Adipocyte (in vitro differentiated cells): ENCODE results near the gene HIVEP3.

Experiments used
- DNase-seq: peaks from one replicate; pipeline ENCODE4 v3.0.0-alpha.2; 2015; ENCODE audit warnings: low read depth
- H3K27me3 ChIP-seq: replicated peaks from 2 replicates; pipeline ENCODE4 v1.7.0; 2013; ENCODE audit warnings: mild to moderate bottlenecking, low read length, moderate library complexity; ENCODE audit not compliant: control insufficient read depth, insufficient read depth
- H3K36me3 ChIP-seq: 2 replicates; pipeline ENCODE4 v1.7.0; 2013; ENCODE audit warnings: low read length, mild to moderate bottlenecking, moderate library complexity; ENCODE audit not compliant: control insufficient read depth, insufficient read depth, severe bottlenecking
- H3K4me1 ChIP-seq: 2 replicates; pipeline ENCODE4 v1.7.0; 2013; ENCODE audit warnings: mild to moderate bottlenecking, low read length, moderate library complexity; ENCODE audit not compliant: control insufficient read depth, insufficient read depth
- H3K4me3 ChIP-seq: 2 replicates; pipeline ENCODE4 v1.7.0; 2013; ENCODE audit warnings: mild to moderate bottlenecking, low read length, moderate library complexity
- H3K9ac ChIP-seq: 2 replicates; pipeline ENCODE4 v1.7.0; 2013; ENCODE audit warnings: mild to moderate bottlenecking, low read length, moderate library complexity
- H3K9me3 ChIP-seq: 2 replicates; pipeline ENCODE4 v1.7.0; 2013; ENCODE audit warnings: mild to moderate bottlenecking, low read length, moderate library complexity; ENCODE audit not compliant: control insufficient read depth

Gene HIVEP3

DNA sequence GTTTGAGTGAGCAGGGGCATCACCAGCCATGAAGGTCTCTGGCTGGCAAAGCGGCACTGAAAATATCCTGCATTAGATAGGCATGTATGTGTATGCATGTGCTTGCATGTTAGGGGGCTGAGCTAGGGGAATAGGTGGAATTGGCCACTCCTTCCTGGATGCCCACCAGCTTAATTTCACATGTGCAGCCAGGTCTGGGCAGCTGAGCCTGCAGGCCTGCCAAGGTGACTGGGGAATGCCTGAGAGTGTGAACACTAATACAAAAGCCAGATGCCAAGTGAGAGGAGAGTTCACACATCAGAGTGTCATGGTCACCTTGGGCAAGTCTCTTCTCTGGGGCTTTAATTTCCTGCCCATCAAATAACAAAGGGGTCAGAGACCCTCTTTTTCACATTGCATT is 155.9 kb downstream of the HIVEP3 start:
- Histone ChIP-seq H3K4me3 (no peak overlapping the region), H3K4me1 (peaks cover 13% of the 10 kb centered on the region), H3K9me3 (no peaks in the 10 kb centered on the region), H3K9ac (no peak overlapping the region), H3K27me3 (no peaks in the 10 kb centered on the region), H3K36me3 (no peaks in the 10 kb centered on the region)
- no peak for DNase-seq

DNA sequence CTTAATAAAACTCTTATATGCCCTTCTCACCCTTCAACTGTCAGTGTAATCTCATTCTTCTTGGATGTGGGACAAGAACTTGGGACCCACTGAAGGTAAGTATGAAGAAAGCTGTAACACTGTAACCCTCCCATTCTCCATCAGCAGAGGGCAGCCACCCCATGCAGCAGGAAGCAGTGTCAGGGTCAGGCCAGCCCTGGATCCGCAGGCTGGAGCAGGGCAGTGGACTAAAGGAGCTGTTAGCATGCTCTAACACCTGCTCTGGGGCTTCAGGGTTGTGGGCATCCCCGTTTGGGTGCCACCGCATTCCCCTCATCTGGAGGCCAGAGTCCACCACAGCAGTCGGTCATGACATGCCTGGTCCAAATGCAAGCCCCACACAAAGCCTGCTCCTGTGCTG is 156.5 kb downstream of the HIVEP3 start:
- no peaks in the 10 kb centered on the region for H3K9me3 ChIP-seq

DNA sequence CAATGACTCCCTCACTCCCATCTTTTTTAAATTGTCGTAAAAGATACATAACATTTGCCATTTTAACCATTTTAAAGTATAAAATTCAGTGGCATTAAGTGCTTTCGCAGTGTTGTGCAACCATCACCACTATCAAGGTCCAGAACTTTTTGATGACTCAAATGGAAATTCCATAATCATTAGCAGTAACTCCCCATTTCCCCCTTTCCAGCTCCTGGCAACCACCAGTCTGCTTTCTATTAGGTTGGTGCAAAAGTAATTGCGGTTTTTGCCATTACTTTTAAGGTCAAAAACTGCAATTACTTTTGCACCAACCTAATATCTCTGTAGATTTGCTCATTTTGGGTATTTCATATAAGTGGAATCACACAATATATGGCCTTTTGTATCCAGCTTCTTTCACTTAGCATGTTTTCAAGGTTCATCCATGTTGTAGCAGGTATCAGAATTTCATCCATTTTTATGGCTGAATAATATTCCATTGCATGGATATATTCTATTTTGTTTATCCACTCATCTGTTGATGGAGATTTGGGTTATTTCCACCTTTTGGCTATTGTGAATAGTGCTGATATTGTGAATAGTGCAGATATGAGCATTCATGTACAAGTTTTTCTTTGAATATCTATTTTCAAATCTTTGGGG is 159.7 kb downstream of the HIVEP3 start:
- H3K4me3 ChIP-seq: no peak overlapping the region
- peak; percentile 48 for DNase-seq
- no peaks in the 10 kb centered on the region for H3K36me3 ChIP-seq
- H3K9me3 ChIP-seq: no peaks in the 10 kb centered on the region
- no peaks in the 10 kb centered on the region for H3K27me3 ChIP-seq
- H3K4me1 ChIP-seq: peaks cover 9% of the 10 kb centered on the region
- H3K9ac ChIP-seq: no peak overlapping the region

More for the DNA sequence above, 156.5 kb downstream of the HIVEP3 start:
- Histone ChIP-seq H3K4me3 (no peak overlapping the region), H3K27me3 (no peaks in the 10 kb centered on the region), H3K4me1 (peaks cover 13% of the 10 kb centered on the region), H3K36me3 (no peaks in the 10 kb centered on the region), H3K9ac (no peak overlapping the region)
- DNase-seq: no peak

DNA sequence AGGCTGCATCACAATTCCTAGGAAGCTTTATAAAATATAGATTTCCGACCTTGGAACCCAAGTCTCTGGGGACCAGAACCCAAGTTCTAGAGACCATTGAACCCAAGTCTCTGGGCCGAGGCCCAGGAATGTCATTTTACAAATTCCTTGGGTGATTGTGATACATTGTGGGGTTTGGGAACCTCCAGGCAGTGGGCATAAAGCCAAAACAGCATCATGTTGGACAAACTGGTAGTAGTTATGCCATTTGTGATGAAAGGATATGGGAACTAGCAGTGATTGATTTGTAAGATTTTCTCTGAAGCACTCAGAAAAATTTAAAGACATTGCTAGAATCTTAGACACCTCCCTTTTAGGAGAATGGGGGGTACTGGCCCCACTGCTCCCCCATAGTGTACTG is 160.2 kb downstream of the HIVEP3 start:
- Histone ChIP-seq H3K4me3 (no peak overlapping the region), H3K9me3 (no peaks in the 10 kb centered on the region), H3K36me3 (no peaks in the 10 kb centered on the region), H3K9ac (no peak overlapping the region), H3K27me3 (no peaks in the 10 kb centered on the region), H3K4me1 (peaks cover 9% of the 10 kb centered on the region)
- DNase-seq: peak; percentile 15

DNA sequence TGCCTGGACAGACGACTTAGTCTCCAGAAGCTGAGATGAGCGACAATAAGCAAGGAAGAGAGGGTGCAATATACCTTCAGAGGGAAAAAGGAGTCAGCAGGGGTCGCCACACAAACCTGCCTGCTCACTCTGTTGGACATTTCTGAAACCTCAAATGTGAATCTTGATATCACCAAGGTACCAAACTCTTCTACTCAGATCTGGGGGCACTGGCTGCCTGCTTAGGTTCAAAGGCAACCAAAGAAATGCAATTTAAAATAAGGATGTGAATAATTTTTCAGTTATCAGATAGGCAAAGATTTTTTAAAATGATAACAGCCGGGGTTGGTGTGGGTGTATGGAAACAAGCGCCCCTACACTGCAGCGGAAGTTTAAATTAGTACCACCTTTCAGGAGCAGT is 164.2 kb downstream of the HIVEP3 start:
- Histone ChIP-seq H3K4me3 (no peak overlapping the region), H3K9ac (no peak overlapping the region), H3K4me1 (peaks cover 9% of the 10 kb centered on the region), H3K36me3 (no peaks in the 10 kb centered on the region), H3K27me3 (no peaks in the 10 kb centered on the region), H3K9me3 (no peaks in the 10 kb centered on the region)
- no peak for DNase-seq

DNA sequence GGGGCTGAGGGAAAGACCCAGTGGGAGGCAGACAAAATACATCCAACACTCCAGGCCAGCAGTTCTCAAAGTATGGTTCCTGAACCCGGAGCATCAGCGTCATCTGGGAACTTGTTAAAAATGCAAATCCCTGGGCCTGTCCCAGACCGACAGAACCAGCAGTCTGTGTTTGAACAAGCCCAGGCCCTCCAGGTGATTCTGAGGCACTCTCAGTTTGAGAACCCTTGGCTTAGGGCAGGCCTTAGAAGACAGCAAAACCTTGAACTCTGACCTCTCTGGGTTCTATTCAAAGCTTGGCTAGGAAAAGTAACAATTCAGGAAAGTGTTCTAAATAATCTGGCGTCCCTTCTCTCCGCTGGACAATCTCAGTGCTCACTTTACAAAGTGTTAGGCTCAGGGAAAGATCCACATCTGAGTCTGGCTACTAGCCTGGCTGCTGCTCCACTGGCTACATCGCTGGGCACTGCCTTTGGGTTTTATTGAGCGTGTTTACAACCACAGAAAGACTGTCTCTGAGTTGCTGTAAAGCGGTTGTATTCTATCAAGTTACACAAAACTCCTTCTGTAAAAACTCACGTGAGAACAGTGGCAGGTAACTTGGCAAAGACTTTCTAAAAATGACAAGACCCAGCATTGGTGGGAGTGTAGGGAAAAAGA is 166.1 kb downstream of the HIVEP3 start:
- H3K9ac ChIP-seq: no peak overlapping the region
- H3K36me3 ChIP-seq: no peaks in the 10 kb centered on the region
- no peak overlapping the region for H3K4me3 ChIP-seq
- no peaks in the 10 kb centered on the region for H3K9me3 ChIP-seq
- no peaks in the 10 kb centered on the region for H3K4me1 ChIP-seq
- H3K27me3 ChIP-seq: peaks cover 6% of the 10 kb centered on the region
- DNase-seq: no peak

DNA sequence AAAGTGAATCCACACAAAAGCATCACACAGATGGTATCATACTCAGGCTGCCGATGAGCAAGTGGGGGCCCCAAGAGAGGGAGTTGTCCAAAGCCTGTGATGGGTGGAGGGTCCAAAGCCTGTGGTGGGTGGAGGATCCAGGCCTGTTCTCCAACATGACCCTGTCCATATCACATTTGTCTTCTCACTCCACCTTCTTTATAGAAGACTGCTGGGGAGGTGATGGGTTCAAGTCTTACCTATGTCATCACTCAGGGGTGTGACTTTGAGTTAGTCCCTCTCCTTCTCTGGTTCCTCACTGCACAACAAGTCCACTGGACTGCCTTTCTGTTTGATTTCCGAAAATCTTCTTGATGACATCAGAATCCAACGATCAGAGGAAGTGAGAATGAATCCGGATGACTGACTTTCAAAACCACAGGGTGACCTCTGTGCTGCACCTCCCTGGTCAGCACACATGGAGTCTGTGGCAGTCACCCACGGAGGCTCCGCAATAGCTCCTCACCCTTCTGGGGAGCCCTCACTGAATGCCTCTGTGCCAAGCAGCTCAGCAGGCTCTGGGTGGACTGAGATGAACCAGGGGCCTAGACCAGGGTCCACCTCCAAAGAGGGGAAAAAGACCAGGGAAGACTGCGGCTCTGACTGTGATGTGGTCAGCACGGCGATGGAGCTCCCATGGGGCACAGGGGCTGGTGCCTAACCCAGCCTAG is 166.8 kb downstream of the HIVEP3 start:
- H3K36me3 ChIP-seq: no peaks in the 10 kb centered on the region
- peak; percentile 14 for DNase-seq
- H3K9ac ChIP-seq: no peak overlapping the region
- no peak overlapping the region for H3K4me3 ChIP-seq
- H3K27me3 ChIP-seq: peaks cover 6% of the 10 kb centered on the region
- no peaks in the 10 kb centered on the region for H3K4me1 ChIP-seq
- H3K9me3 ChIP-seq: no peaks in the 10 kb centered on the region

DNA sequence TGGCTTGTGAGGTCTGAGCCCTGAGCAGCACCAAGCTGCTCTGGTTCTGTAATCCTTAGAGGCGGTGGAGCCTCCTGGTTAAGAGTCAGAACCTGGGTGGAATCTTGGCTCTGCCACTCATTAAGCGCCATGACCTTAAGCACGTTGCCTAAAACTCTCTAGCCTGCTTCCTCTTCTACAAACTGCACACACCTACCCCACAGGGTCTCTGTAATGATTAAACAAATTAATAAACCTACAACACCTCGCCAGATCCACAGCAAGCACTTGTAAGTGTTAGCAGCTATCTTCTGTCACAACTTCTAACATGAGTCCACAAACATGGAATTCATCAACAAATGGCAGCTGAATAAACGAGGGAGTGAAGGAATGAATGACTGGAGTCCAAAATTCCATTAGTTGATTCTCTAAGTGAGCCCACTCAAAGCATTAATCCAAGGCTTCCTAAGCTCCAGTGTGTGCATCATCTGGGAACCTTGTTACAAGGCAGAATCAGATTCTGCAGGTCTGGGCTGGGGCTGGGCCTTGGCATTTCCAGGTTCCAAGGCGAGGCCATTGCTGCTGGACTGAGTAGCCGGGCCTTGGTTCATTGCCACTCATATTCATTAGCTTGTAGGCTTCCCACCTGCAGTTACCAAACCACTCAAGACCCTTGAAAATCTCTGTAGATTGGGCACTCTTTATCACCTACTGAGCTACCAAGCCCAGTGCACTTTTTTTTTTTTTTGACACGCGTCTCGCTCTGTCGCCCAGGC is 168.6 kb downstream of the HIVEP3 start:
- H3K9me3 ChIP-seq: no peaks in the 10 kb centered on the region
- H3K27me3 ChIP-seq: peaks cover 6% of the 10 kb centered on the region
- DNase-seq: no peak
- H3K4me1 ChIP-seq: no peaks in the 10 kb centered on the region
- H3K9ac ChIP-seq: no peak overlapping the region
- no peak overlapping the region for H3K4me3 ChIP-seq
- no peaks in the 10 kb centered on the region for H3K36me3 ChIP-seq

DNA sequence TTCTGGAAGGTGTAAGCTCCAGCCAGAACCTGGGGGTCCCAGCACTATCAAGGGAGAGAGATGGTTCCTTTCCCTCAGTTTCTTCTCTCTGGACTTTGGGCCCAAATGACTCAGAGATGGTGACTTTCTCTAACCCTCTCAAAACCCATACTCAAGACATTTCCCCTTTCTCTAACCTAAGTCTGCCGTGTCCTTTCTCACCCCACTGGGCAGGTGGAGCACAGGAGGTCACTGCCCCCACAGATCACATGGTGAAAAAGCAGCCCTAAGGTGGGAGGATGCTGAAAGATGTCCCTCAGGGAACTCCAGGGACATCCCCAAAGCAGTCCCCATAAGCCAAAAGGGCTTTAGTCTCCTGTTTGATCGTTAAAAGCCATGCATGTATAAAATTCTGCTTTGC is 173.7 kb downstream of the HIVEP3 start:
- Histone ChIP-seq H3K9ac (no peak overlapping the region), H3K4me1 (no peaks in the 10 kb centered on the region), H3K4me3 (no peak overlapping the region), H3K36me3 (no peaks in the 10 kb centered on the region), H3K27me3 (peaks cover 6% of the 10 kb centered on the region), H3K9me3 (no peaks in the 10 kb centered on the region)
- no peak for DNase-seq

DNA sequence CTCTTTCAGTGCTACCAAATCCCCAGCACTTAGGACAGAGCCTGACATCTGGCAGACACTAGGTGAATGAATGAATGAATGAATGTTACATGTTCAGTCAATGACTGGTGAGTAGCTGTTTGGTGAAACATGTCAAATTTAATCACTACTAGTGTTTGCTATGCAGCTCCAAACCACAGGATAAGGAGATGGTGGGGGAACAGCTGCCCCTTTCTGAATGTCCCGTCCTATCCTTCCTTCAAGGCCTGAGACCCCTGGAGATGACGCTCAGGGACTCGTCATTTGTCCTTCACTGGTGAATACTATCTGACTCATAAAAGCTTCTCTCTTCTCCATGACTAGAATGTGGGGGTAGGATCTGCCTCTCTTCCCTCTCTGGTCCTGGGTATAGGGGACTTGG is 175.4 kb downstream of the HIVEP3 start:
- H3K36me3 ChIP-seq: no peaks in the 10 kb centered on the region
- H3K4me1 ChIP-seq: peaks cover 12% of the 10 kb centered on the region
- peaks cover 6% of the 10 kb centered on the region for H3K27me3 ChIP-seq
- no peak overlapping the region for H3K9ac ChIP-seq
- H3K4me3 ChIP-seq: no peak overlapping the region
- no peaks in the 10 kb centered on the region for H3K9me3 ChIP-seq
- DNase-seq: no peak

DNA sequence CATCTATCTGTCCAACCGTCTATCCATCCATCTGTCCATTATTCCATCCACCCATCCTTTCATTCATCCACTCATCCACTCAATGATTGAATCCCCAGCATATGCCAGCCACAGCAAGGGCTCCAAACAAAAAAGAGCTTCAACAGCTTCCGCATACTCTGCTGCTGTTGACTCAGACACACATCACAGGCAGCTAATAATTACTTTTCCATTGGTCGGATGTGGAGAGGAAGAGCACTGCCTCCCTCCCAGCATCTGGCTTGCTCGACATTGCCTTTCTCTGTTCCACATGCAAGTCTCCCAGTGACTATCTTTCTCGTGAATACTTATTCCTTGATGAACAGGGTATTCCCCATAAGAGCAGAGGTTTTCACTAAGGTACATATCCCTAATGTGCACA is 176.5 kb downstream of the HIVEP3 start:
- no peaks in the 10 kb centered on the region for H3K27me3 ChIP-seq
- no peak overlapping the region for H3K4me3 ChIP-seq
- H3K36me3 ChIP-seq: no peaks in the 10 kb centered on the region
- H3K9me3 ChIP-seq: no peaks in the 10 kb centered on the region
- H3K4me1 ChIP-seq: peaks cover 12% of the 10 kb centered on the region
- peak; percentile 42 for DNase-seq
- no peak overlapping the region for H3K9ac ChIP-seq
